Left renal pelvis (tissue), 4 donors: ENCODE measurements around the gene DBX1. TPM values are rescaled to one million over a fixed set of nuclear protein-coding genes. Genes with fewer than 3 reads are reported as not detected.

Source experiments
- DNase-seq, 4 donors: peaks; one replicate each; pipeline ENCODE4 v3.0.0-alpha.2; 2013; ENCODE audit warnings: low read depth in 4 of 4, low spot score in 3 of 4
- polyA plus RNA-seq, 4 donors: library from polyadenylated mRNA; unstranded; fragments of 120-200 nt; gene quantifications; one replicate each; pipeline ENCODE4 v1.2.1, GENCODE V29; 2013; ENCODE audit not compliant: insufficient read length in 4 of 4

DBX1 gene
- polyA plus RNA-seq, 4 donors = not detected

DNA sequence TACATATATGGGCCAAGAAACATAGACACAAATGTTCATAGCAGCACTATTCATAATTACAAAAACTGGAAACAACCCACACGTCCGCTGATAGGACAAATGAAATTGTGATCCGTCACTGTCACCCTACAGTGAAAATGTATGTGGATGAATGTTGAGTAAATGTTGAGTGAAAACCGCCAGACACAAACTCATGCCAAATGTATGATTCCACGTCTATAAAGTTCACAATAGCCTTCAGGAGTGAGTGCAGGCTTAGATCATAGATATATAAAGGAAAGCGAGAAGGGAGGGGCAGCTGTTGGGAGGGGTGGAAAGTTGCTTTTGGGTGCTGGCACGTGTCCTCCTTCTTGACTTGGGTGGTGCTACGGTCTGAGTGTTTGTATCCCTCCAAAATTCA lies 33.6 kb downstream of the DBX1 start:
- no peak for DNase-seq

DNA sequence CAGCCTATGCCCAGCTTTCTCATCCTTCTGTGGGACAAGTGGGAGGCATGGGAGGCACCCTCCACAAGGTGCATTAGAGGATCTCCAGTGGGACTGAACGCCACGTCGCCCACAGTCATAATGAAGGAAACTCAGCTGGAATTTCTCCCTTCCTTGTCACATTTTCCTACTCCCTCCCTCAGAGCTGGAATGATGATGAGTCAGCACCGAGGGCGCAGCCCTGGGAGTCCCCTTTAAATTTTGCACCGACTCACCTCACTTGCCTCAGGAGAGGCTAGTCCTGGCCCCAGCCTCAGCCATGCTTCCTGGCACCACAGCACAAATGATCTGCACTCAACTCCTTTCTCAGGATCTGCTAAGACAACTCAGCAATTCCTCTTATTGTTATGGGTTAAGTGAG lies 34.3 kb downstream of the DBX1 start:
- no peak for DNase-seq

GRCh38 chr11:20122131-20122530 lies 38.1 kb downstream of the DBX1 start:
- DNase-seq = no peak

GRCh38 chr11:20120134-20120925 lies 39.9 kb downstream of the DBX1 start:
- no peak for DNase-seq

- no peak for DNase-seq
Observed at GRCh38 chr11:20119315-20119714, 41.0 kb downstream of the DBX1 start.

DNA sequence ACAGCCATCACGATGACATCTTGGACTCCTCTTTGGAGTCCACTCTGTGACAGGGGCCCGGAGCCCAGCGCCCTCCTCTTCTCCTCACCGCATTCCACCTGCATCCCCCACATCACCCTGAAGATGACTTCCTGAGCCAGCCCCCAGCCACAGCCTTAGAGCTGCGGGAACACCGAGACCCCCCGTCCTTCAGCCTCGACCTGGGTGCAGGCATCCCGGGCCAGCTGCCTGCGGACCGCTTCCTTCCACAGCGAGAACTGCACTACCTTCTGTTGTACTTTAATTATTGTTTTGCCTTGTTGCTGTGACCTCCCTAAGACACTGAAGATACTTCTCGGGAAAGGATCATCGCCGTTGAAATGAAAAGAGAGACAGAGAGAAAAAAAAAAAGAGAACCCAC lies 42.1 kb downstream of the DBX1 start:
- DNase-seq = no peak

- DNase-seq = no peak
Observed at GRCh38 chr11:20117291-20117690, 43.0 kb downstream of the DBX1 start.

DNA sequence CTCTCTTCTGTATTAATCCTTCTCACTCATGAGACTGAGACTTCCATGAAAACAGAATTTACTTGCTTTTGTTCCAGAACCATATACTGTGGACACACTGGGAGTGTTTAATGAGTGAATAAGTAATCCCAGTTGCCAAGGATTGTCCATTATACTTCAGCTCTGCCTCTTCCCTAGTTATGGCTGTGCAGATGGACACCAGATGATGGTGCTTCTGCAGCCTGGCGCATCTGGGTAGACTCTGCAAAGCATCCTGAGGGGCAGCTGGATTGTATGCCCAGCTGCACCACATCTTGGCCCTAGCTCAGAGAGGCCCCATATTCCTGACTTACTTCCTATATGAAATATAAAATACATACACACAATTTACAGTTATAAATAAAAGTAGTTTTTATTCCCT lies 43.5 kb downstream of the DBX1 start:
- DNase-seq = no peak

- no peak for DNase-seq
Observed at GRCh38 chr11:20114588-20114987, 45.7 kb downstream of the DBX1 start.

DNA sequence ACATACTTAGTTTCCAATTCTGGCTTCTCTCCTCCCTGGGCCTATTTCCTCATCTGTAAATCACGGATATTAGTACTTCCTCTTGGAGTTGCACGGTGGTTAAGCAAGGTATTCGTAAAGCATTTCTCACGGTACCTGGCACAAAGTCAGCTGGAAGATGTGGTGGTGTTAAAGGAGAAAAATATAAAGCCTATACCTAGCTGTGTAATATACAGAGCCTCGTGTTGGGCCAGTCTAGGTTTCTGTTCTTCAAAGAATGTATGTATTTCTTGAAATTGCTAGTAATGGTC lies 47.2 kb downstream of the DBX1 start:
- no peak for DNase-seq

DNA sequence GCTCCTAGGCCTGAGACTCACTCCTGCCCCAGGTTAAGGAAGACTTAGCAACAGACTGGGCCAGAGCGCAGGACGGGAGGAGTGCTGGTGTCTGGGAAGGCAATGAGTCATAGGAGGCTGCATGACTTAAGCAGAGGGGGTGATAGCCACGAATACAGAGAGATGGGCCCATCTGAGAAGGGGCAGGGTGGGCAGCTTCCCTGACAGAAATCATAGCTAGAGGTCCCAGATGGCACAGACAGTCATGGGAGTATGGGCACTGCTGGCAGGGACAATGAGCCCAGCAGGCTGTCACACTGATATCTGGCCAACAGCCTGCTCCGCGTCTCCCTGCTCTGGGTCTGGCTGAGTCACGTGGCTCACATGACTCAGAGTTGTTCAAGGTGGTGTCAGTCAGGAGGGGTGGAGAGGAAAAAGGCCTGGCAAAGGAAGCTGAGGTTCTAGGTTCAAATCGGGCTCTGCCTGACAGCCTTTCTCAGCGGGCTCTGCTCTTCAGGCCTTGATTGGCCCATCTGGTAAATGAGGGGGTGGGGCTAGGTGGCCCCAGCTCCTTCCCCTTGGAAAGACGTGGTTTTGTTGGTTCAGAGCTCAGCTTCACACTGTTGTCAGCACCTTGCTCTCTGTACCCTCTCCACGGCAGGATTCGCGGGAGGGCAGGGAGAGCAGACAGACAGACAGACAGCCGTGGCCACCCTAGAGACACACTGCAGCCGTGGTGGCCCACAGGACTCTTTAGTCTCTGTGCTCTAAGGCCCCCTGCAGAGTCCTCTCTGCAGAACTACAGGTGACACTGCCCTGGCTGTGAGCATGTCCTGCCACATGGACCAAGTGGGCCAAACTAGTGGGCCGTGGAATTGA lies 47.8 kb downstream of the DBX1 start:
- no peak for DNase-seq

- DNase-seq = no peak
Observed at GRCh38 chr11:20111871-20112270, 48.4 kb downstream of the DBX1 start.

GRCh38 chr11:20110908-20111669 lies 49.2 kb downstream of the DBX1 start:
- DNase-seq = no peak

- no peak for DNase-seq
Observed at GRCh38 chr11:20109731-20110445, 50.4 kb downstream of the DBX1 start.

Other genes with a start within 250 kb of the DBX1 start
- gene HTATIP2, start 203.2 kb upstream of the DBX1 start, polyA plus RNA-seq = 1 to 10 TPM; 2.0 to 6.3 (median 4.3) TPM
- 10 to 100 TPM; 16.4 to 19.2 (median 18.2) TPM for gene PRMT3, start 227.2 kb upstream of the DBX1 start, polyA plus RNA-seq